OCI-LY1 (cell line): Measurements from ENCODE around the gene APOLD1.

ENCODE experiments used
- H2AFZ ChIP-seq: fragments of 200-600 bp; sonication (generic), shearing (Covaris generic); 2 replicates; pipeline ENCODE4 v1.6.0; 2014; ENCODE audit warnings: antibody characterized with exemption, mild to moderate bottlenecking, low read length
- H3F3A ChIP-seq: fragments of 200-600 bp; sonication (generic), shearing (Covaris generic); 2 replicates; pipeline ENCODE4 v1.6.0; 2014; ENCODE audit warnings: mild to moderate bottlenecking, antibody characterized with exemption, low read length, moderate library complexity; ENCODE audit not compliant: insufficient read depth
- H3K27ac ChIP-seq: fragments of 200-600 bp; sonication (generic); 2 replicates; pipeline ENCODE4 v1.5.1; 2014; ENCODE audit warnings: low read length, mixed run types, mild to moderate bottlenecking, low read depth; ENCODE audit not compliant: poor library complexity, severe bottlenecking
- H3K27me3 ChIP-seq: fragments of 200-600 bp; sonication (generic); 2 replicates; pipeline ENCODE4 v1.6.0; 2014; ENCODE audit warnings: antibody characterized with exemption, mild to moderate bottlenecking, low read length, moderate library complexity; ENCODE audit not compliant: insufficient read depth
- H3K36me3 ChIP-seq: fragments of 200-600 bp; sonication (generic); 2 replicates; pipeline ENCODE4 v1.6.1; 2014; ENCODE audit warnings: mild to moderate bottlenecking, antibody characterized with exemption, low read length, moderate library complexity, mixed read lengths; ENCODE audit not compliant: insufficient read depth
- H3K4me1 ChIP-seq: fragments of 200-600 bp; sonication (generic); 2 replicates; pipeline ENCODE4 v1.5.1; 2014; ENCODE audit warnings: mild to moderate bottlenecking, low read length, moderate library complexity; ENCODE audit not compliant: insufficient read depth, severe bottlenecking
- H3K4me2 ChIP-seq: fragments of 200-600 bp; sonication (generic), shearing (Covaris generic); 2 replicates; pipeline ENCODE4 v1.6.1; 2014; ENCODE audit warnings: low read length
- H3K4me3 ChIP-seq: fragments of 200-600 bp; sonication (generic); 2 replicates; pipeline ENCODE4 v1.5.1; 2014; ENCODE audit warnings: low read length, low read depth, mild to moderate bottlenecking, mixed read lengths; ENCODE audit not compliant: poor library complexity, severe bottlenecking
- H3K79me2 ChIP-seq: fragments of 200-600 bp; shearing (Covaris generic); 2 replicates; pipeline ENCODE4 v1.6.1; 2016; ENCODE audit warnings: mixed run types, low read length, mixed read lengths; ENCODE audit not compliant: insufficient read depth
- H3K9ac ChIP-seq: fragments of 200-600 bp; sonication (generic), shearing (Covaris generic); 2 replicates; pipeline ENCODE4 v1.6.1; 2014; ENCODE audit warnings: mild to moderate bottlenecking, low read length, mixed read lengths
- H3K9me2 ChIP-seq: fragments of 200-600 bp; sonication (generic), shearing (Covaris generic); 2 replicates; pipeline ENCODE4 v1.6.1; 2014; ENCODE audit warnings: low read depth, mild to moderate bottlenecking, low read length, mixed read lengths
- H3K9me3 ChIP-seq: fragments of 200-600 bp; shearing (Covaris generic); 2 replicates; pipeline ENCODE4 v1.6.1; 2014; ENCODE audit warnings: low read length, mixed read lengths
- H4K20me1 ChIP-seq: fragments of 200-600 bp; sonication (generic), shearing (Covaris generic); 2 replicates; pipeline ENCODE4 v1.6.0; 2016; ENCODE audit warnings: mild to moderate bottlenecking, low read length; ENCODE audit not compliant: insufficient read depth
- EZH2 ChIP-seq: fragments of 200-600 bp; sonication (generic), shearing (Covaris generic); IDR thresholded peaks from 2 replicates; pipeline ENCODE4 v1.8.0; 2017; ENCODE audit warnings: borderline replicate concordance, mixed run types, mild to moderate bottlenecking, antibody characterized with exemption, low read length, moderate library complexity, mixed read lengths
- TF ChIP-seq, protein P1 (sequence below): fragments of 200-600 bp; sonication (generic), shearing (Covaris generic); IDR thresholded peaks from 2 replicates; pipeline ENCODE4 v1.5.1; 2017; ENCODE audit warnings: mild to moderate bottlenecking, antibody characterized with exemption, low read length, moderate library complexity, mixed read lengths

Gene APOLD1

DNA sequence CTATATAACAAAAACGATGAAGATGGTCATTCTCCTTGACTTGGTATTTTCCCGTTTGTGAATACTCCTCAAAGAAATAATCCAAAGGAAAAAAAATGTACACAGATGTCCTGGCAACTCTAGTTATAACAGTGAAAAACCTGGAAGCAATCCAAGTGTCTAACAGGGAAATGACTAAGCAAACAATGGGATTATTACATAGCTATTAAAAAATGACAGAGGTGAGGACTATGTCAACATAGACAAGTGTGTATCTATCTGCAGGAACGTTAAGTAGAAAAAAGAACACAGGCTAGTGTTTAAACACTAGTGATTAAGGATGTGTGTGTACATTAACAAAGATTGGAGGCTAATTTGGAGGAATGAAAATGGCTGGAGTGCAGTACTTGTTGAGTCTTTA, 5.9 kb upstream of the APOLD1 start:
- TF ChIP-seq, protein P1, sequence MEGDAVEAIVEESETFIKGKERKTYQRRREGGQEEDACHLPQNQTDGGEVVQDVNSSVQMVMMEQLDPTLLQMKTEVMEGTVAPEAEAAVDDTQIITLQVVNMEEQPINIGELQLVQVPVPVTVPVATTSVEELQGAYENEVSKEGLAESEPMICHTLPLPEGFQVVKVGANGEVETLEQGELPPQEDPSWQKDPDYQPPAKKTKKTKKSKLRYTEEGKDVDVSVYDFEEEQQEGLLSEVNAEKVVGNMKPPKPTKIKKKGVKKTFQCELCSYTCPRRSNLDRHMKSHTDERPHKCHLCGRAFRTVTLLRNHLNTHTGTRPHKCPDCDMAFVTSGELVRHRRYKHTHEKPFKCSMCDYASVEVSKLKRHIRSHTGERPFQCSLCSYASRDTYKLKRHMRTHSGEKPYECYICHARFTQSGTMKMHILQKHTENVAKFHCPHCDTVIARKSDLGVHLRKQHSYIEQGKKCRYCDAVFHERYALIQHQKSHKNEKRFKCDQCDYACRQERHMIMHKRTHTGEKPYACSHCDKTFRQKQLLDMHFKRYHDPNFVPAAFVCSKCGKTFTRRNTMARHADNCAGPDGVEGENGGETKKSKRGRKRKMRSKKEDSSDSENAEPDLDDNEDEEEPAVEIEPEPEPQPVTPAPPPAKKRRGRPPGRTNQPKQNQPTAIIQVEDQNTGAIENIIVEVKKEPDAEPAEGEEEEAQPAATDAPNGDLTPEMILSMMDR = no peak
- no peak for TF ChIP-seq EZH2
- Histone ChIP-seq H2AFZ (no peak overlapping the region), H3K9me3 (no peaks in the 10 kb centered on the region), H3K36me3 (no peaks in the 10 kb centered on the region), H3K9me2 (no peaks in the 10 kb centered on the region), H3K27ac (no peak overlapping the region), H3K4me2 (no peak overlapping the region), H3K27me3 (no peaks in the 10 kb centered on the region), H3K9ac (no peak overlapping the region), H4K20me1 (no peaks in the 10 kb centered on the region), H3K4me1 (no peaks in the 10 kb centered on the region), H3K4me3 (no peak overlapping the region), H3K79me2 (no peaks in the 10 kb centered on the region), H3F3A (no peaks in the 10 kb centered on the region)

- Histone ChIP-seq H3K4me3 (no peak overlapping the region), H2AFZ (no peak overlapping the region), H3K9me3 (no peaks in the 10 kb centered on the region), H3K79me2 (no peaks in the 10 kb centered on the region), H3K36me3 (no peaks in the 10 kb centered on the region), H3F3A (no peaks in the 10 kb centered on the region), H3K27ac (no peak overlapping the region), H3K9me2 (no peaks in the 10 kb centered on the region), H3K4me1 (peaks cover 26% of the 10 kb centered on the region), H3K4me2 (no peak overlapping the region), H3K27me3 (no peaks in the 10 kb centered on the region), H3K9ac (no peak overlapping the region), H4K20me1 (no peaks in the 10 kb centered on the region)
- no peak for TF ChIP-seq EZH2
- TF ChIP-seq, protein P1 = no peak
Measured at GRCh38 chr12:12784116-12784515, 1.3 kb upstream of the APOLD1 start.

GRCh38 chr12:12786351-12786705, 869 bp downstream of the APOLD1 start:
- Histone ChIP-seq H3F3A (no peaks in the 10 kb centered on the region), H3K79me2 (no peaks in the 10 kb centered on the region), H3K4me3 (peak overlapping the region; percentile 76), H3K9ac (peak overlapping the region; percentile 89), H3K36me3 (no peaks in the 10 kb centered on the region), H3K27me3 (no peaks in the 10 kb centered on the region), H4K20me1 (no peaks in the 10 kb centered on the region), H3K4me1 (peaks cover 26% of the 10 kb centered on the region), H2AFZ (peak overlapping the region; percentile 76; the same call in 1 of the 2 replicates), H3K9me2 (no peaks in the 10 kb centered on the region), H3K27ac (no peak overlapping the region), H3K4me2 (peak overlapping the region; percentile 90), H3K9me3 (no peaks in the 10 kb centered on the region)
- TF ChIP-seq EZH2 = no peak
- TF ChIP-seq, protein P1 = no peak
